ENCODE results near the gene TUBA1C. TPM values are rescaled to one million over a fixed set of nuclear protein-coding genes. Genes with fewer than 3 reads are reported as not detected.

The TUBA1C gene
- polyA plus RNA-seq, 1 donor: 237 TPM

Other genes starting within 250 kb of the TUBA1C start
- 66.8 TPM for gene PRKAG1, start 246.3 kb upstream of the TUBA1C start, polyA plus RNA-seq
- 46.1 TPM for gene KMT2D, start 204.3 kb upstream of the TUBA1C start, polyA plus RNA-seq
- gene RHEBL1, start 195.1 kb upstream of the TUBA1C start, polyA plus RNA-seq: 0.79 TPM
- 0.52 TPM for gene DHH, start 170.3 kb upstream of the TUBA1C start, polyA plus RNA-seq
- gene LMBR1L, start 154.2 kb upstream of the TUBA1C start, polyA plus RNA-seq: 111 TPM
- 751 TPM for gene TUBA1B, start 133.7 kb upstream of the TUBA1C start, polyA plus RNA-seq
- gene TUBA1A, start 76.0 kb upstream of the TUBA1C start, polyA plus RNA-seq: 547 TPM
- 115 TPM for gene PRPH, start 30.1 kb downstream of the TUBA1C start, polyA plus RNA-seq
- gene TROAP, start 58.2 kb downstream of the TUBA1C start, polyA plus RNA-seq: 15.8 TPM
- 0.01 TPM for gene C1QL4, start 72.1 kb downstream of the TUBA1C start, polyA plus RNA-seq
- gene DNAJC22, start 81.8 kb downstream of the TUBA1C start, polyA plus RNA-seq: 50.0 TPM
- gene SPATS2, start 102.4 kb downstream of the TUBA1C start, polyA plus RNA-seq: 22.7 TPM